DMS79 treated with DMSO at 0.1 percent for 48 hours (cell line): ENCODE results near the gene ETS2.
"Not testable (repeated sequence)": the region's sequence is repeated elsewhere in the genome, so short reads cannot be mapped to it uniquely, and the experiment has no call there.

ENCODE experiments used
- DNase-seq: peaks from one replicate; lab custom pipeline; 2025; lab: John Stamatoyannopoulos, UW

ETS2 gene

DNA sequence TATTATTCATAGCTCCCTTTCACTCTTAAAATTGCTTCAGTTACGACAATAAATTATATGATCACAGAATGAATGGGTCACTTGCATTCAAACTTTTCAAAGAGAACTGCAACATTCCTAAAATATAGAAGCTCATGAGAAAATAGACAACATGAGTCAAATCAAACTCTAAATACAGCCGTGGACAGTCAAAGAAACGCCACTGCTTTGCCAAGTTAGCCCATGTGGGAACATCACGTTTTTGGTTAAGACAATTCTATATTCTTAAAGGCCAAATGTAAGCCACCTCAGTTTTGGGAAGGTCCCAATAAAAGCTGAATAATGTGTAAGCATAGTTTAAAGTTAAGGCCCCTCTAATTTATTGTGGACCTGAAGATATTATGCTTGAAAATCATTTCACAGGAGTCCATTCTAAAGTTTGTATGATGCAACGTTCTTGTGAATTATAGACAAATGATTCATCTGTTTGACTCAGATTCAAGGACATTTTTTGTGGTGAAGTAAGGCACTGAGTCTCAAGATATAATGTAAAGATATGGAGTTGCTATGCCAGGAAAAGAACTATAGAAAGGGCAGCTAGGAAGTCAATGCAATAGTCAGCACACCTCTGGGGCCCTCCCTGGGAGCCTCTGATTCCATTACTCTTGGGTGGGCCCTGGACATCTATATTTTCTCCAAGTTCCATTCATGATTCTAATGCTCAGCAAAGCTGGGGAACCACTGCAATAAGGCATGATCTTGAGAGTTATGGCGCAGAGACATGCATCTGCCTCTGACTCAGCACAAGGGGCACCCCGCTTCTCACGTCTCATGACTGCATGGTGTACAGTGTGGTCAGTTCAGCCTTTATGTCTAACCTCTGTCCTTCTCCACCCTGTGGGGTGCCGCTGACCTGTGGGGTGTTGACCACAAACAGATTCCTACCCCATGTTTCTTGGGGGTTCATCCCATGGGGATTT lies 33.9 kb downstream of the ETS2 start:
- DNase-seq = no peak

GRCh38 chr21:38840456-38841300 lies 34.9 kb downstream of the ETS2 start:
- DNase-seq = no peak

- no peak for DNase-seq
Measured at GRCh38 chr21:38841472-38841871, 35.7 kb downstream of the ETS2 start.

DNA sequence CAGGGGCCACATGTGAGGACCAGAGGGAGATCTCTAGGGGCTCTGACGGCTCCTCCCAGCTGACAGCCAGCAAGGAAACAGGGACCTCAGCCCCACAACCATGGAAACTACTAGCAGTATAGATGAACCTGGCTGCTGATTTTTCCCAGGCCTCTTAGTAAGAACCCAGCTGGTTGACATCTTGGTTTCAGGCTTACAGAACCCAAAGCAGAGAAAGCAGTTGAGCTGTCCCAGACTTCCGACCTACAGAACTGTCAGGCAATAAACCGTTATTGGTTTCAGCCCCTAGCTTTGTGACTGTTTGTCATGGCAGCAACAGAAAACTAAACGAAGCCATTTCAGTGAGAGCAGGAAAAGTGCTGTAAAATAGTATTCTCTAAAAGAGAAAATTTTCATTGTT lies 36.4 kb downstream of the ETS2 start:
- DNase-seq = no peak

DNA sequence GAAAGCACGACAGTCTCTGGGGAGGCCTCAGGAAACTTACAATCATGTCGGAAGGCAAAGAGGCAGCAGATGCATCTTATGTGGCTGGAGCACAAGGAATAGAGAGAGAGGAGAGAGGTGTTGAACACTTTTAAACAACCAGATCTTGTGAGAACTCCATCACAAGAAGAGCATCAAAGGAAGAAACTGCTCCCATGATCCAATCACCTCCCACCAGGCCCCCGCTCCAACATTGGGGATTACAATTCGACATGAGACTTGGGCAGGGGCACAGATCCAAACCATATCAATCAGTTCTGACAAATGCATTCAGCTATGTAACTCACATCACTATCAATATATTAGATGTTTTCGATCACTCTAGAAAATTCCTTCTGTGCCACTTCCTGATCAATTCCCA lies 37.6 kb downstream of the ETS2 start:
- DNase-seq = no peak

DNA sequence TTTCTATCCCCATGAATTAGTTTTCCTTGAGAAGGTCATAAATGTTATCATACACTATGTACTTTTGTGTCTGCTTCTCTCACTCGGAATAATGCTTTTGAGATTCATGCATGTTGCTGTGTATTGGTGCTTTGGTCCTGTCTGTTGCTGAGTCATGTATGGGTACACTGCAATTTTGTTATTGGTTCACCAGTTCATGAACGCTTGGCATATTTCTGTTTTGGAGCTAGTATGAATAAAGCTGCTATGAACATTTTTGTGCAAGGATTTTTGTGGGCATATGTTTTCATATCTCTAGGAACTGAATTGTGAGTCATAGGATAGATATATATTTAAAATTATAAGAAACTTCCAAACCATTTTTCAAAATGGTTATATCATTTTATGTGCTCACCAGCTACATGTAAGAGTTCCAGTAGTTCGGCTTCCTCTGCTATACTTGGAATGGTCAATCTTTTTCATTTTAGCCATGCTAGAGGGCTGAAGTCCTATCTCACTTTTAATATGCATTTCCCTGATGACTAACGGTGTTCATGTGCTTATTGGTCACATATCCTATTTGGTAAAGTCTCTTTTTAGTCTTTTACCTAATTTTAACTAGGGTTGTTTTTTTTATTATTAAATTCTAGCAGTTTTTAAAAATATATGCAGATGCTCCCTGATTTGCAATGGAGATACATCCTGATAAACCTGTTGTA lies 38.2 kb downstream of the ETS2 start:
- DNase-seq = no peak

DNA sequence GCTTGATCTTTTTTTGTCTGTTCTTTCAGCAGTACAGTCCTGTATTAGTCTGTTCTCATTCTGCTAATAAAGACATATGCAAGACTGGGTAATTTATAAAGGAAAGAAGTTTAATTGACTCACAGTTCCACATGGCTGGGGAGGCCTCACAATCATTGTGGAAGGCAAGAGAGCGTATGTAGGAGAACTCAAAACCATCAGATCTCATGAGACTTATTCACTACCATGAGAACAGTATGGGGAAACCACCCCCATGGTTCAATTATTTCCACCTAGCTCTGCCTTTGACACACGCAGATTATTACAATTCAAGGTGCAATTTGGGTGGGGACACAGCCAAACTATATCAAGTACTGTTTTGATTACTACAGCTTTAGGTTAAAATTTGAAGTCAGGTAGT lies 39.6 kb downstream of the ETS2 start:
- not testable (repeated sequence) for DNase-seq

GRCh38 chr21:38847556-38847955 lies 41.8 kb downstream of the ETS2 start:
- no peak for DNase-seq

DNA sequence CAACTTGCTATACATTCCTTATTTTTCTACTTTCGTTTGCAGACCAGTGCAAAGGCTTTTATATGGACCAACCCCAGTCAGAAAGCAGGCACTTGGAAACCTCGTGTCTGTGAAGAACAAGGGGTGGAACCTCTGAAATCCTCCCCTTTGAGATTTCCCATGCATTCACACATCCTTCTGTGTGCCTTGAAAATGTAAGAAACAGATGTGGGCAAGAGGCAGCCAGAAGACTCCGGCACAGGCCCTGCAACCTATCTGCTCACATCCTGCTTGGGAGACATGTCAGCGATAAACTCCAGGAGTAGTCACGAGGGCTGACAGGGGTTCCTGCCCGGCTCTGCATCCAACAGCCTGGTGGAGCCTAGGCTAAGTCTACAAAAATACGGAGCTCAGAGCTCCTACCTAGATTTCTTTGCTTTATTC lies 42.5 kb downstream of the ETS2 start:
- no peak for DNase-seq

- DNase-seq = no peak
Measured at GRCh38 chr21:38849776-38850175, 44.0 kb downstream of the ETS2 start.

GRCh38 chr21:38850277-38850951 lies 44.7 kb downstream of the ETS2 start:
- DNase-seq = no peak

- DNase-seq = no peak
Measured at GRCh38 chr21:38851101-38851500, 45.4 kb downstream of the ETS2 start.

DNA sequence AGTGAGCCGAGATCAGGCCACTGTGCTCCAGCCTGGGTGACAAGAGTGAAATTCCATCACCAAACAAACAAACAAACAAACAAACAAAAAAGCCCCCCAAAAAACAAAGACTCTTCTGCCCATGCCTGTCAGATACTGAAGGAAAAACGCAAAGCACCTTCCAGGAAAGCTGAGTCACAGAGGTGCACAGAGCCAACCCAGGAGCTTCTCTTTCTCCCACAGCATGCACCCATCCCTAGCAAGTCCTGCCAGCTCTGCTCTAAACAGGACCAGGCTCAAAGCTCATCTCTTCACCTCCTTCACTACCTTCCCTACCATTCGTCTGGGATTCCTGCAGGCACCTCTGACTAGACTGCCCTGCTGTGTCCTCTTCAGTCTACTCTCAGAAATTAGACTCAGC lies 46.5 kb downstream of the ETS2 start:
- no peak for DNase-seq

DNA sequence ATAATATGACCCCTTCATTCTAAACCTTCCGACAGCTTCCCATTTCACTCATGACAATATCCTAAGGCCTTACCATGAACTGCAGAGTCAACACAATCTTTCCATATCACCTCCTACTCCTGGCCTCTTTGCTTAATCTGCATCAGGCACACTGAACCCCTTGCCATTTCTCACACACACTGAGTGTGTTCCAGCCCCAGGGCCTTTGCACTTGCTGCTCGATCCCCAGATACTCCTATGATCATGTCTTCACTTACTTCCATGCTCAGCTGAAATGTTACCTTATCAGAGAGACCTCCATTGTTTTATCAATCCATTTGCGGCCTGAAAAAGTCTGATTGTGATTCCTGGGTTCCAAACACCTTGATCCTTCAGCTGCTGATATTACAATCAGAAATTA lies 47.0 kb downstream of the ETS2 start:
- no peak for DNase-seq

DNA sequence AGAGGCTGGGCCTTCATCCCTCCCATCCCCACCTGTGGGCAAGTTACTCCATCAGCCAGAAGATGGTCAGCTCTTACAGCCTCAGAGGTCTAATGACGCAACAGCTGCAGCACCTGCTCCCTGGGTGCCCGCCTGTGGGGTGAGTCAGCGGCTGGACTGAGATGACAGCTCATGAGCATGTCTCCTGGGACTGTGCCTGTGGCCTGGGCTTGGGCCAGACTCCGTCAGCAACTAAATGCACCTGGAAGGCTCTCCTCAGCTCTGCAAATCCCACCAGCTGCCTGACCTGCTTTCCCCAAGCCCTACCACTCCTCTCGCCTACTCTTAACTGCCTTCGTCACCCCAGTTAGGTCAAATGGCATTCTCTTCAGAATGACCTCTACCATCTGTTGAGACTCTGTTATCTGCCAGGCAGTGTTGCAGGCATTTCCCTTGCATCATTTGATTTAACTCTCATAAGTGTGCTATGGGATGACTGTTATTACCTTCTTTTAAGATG lies 47.7 kb downstream of the ETS2 start:
- DNase-seq = peak; percentile 41

DNA sequence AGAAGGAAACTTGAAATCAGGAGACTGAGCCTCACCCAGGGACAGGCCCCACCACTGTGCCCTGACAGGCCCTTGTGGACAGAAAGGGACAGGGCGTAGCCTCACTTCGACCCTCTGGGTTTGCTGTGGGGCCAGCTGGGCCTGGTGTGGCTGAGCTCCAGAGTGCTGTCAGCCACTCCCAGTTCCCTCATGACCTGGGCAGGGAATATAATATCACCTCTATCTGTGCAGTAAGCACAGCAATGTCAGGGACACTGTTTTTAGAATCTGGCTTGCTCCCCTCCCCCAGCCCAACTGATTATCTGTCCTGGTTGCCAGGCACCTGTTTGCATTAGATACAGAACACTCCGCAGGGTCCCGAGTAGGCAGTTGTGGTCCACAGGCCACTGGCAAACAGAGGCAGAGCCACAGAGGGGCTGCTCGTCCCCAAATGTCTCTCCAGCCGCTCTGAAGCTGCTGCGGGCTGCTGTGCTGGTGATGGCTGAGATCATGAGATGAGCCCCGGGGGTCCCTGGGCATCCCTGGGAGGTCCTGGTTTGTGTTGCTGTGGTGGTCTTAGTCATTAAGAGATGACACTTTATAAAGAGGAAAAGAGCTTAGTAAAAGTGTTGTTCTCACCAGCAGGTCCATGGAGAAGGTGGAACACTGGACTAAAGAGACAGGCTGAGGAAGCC lies 51.6 kb downstream of the ETS2 start:
- DNase-seq = no peak

GRCh38 chr21:38858026-38858811 lies 52.5 kb downstream of the ETS2 start:
- DNase-seq = no peak

DNA sequence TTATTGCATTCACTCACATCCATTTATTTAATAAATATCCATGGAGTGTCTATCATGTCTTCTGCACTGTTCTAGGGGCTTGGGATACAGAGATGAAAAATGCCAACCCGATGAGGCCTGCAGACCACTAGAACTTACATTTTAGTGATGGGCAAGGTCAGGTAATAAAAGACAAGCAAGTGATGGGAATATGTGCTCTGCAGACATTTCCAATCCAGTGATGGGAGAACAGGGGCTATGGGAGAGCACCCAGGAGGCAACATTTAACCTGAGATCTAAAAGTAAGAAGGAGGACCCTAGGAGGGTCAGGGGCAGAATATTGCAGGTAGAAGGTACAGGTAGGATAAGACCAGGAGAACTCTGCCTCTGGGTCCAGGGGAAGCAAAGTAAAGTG lies 53.1 kb downstream of the ETS2 start:
- DNase-seq = no peak

DNA sequence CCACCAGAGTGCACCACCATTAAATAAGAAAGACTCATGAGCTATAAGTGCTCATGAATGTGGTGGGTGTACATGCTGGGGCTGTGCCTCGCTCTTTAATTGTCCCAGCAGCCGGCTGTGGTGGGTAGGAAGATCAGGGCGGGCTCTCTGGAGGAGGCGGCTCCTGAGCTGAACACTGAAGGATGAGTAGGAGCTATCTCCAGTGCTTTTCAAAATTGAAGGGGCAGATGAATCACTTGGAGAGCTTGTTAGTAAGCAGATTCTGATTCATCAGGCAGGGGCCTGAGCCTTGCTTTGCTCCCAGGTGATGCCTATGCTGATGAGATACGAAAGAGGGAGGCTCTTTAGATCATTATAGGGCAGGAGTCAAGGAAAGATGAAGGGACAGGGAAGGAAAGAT lies 54.1 kb downstream of the ETS2 start:
- no peak for DNase-seq

DNA sequence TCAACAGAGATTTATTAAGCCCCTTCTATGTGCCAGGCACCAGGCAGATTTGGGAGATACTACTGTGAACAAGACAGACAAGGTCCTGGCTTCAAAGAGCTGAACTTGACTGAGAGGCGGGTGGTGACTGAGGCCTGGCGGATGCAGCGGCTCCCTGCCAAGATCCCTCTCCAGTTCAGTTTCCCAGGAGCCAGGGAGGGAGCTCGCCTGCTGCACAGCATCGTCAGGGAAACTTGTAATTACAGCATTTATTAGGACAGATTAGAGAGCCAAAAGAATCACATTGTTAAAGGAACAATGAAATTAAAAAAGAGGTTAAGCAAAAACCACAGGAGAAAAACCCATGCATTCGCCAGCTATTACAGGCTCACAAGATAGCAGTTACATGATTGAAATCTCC lies 55.3 kb downstream of the ETS2 start:
- no peak for DNase-seq
